ENCODE results near the gene SUGCT. TPM values are rescaled to one million over a fixed set of nuclear protein-coding genes. Genes with fewer than 3 reads are reported as not detected.

SUGCT gene
- total and polyA plus RNA-seq, 9 of the 15 experiments (the other 6 are each of a cell fraction or from before 2014, with no cell fraction given), result 0.58 to 2.5 (median 1.4) TPM

GRCh38 chr7:40890088-40890692 lies 755.4 kb downstream of the SUGCT start:
- Histone ChIP-seq H3K27me3 (ENCODE audit: control insufficient read depth in 2 of 2, insufficient read depth in 2 of 2, low read length in 2 of 2) (no peaks in the 10 kb centered on the region), H3K9me1 (ENCODE audit: control insufficient read depth, insufficient read depth, low read length) (no peaks in the 10 kb centered on the region), H4K20me1 (replicated peaks; ENCODE audit: control insufficient read depth, insufficient read depth, low read length) (no peaks in the 10 kb centered on the region), H2AFZ (ENCODE audit: low read depth, low read length) (no peak overlapping the region), H3K9me3 (replicated peaks; ENCODE audit: control insufficient read depth, insufficient read depth, low read depth, low read length) (no peaks in the 10 kb centered on the region), H3K4me3 (no peak overlapping the region), H3K36me3 (ENCODE audit: control insufficient read depth, insufficient read depth, low read length) (no peaks in the 10 kb centered on the region), H3K4me2 (ENCODE audit: insufficient read depth, low read length) (no peak overlapping the region), H3K4me1 (replicated peaks in 1 of 2; ENCODE audit: control insufficient read depth in 2 of 2, insufficient read depth in 2 of 2, low read length in 2 of 2) (no peaks in the 10 kb centered on the region), H3K27ac (ENCODE audit: extremely low read depth, low read depth, low read length) (no peak overlapping the region), H3K9ac (ENCODE audit: insufficient read depth in 1 of 2, low read depth in 2 of 2, low read length in 2 of 2) (no peak overlapping the region), H3K79me2 (ENCODE audit: control insufficient read depth, insufficient read depth, low read length) (no peaks in the 10 kb centered on the region)
- ATAC-seq (no peak), FAIRE-seq (no peak), DNase-seq (ENCODE audit: extremely low read depth in 1 of 4, low spot score in 3 of 4) (no peak)
- in situ Hi-C loops (cut with MboI), result no loop called here
- 0% methylated on average over 1 of the region's 1 CpG for WGBS (ENCODE audit: insufficient coverage, low coverage, missing lambda C conversion rate)
- ChIA-PET POLR2A (no interaction called here), CTCF (ENCODE audit: low intra/inter-chr PET ratio) (no interaction called here)
- TF ChIP-seq ZNF561 (CRISPR knock-in tag; conservative IDR thresholded peaks at IDR 0.05) (no peak), EHMT2 (IDR thresholded peaks at IDR 0.05) (no peak), FUS (optimal IDR thresholded peaks at IDR 0.05; ENCODE audit: low read depth, low read length) (no peak), GATAD2A (IDR thresholded peaks at IDR 0.05) (no peak), CEBPZ (IDR thresholded peaks at IDR 0.05; ENCODE audit: borderline replicate concordance, low read depth, low read length) (no peak), CHAMP1 (IDR thresholded peaks at IDR 0.05) (no peak), CCAR2 (IDR thresholded peaks at IDR 0.05; ENCODE audit: low read depth, low read length) (no peak), NCOA6 (IDR thresholded peaks at IDR 0.05) (no peak), ZNF23 (CRISPR knock-in tag; IDR thresholded peaks at IDR 0.05) (no peak), PHB2 (IDR thresholded peaks at IDR 0.05; ENCODE audit: low read depth) (no peak), TAF9B (IDR thresholded peaks at IDR 0.05; ENCODE audit: partially characterized antibody) (no peak), ERF (CRISPR knock-in tag; IDR thresholded peaks at IDR 0.05) (no peak), FOXA1 (IDR thresholded peaks at IDR 0.05; ENCODE audit: borderline replicate concordance) (no peak), BHLHE40 (IDR thresholded peaks at IDR 0.05; ENCODE audit: low read length) (no peak), E2F1 (CRISPR knock-in tag; IDR thresholded peaks at IDR 0.05) (no peak), OTX1 (CRISPR knock-in tag; IDR thresholded peaks at IDR 0.05) (no peak), ATF4 (CRISPR knock-in tag; IDR thresholded peaks at IDR 0.05) (no peak)
- BruUV-seq (replicated peaks), result no TSS peak
- intact Hi-C loops (cut with micrococcal nuclease), result no loop called here

Measured in K562 (cell line).